KMS-11 (cell line): ENCODE data around the gene OTUD7B.
A peak's percentile ranks its signal among the peaks of the same experiment; 100 is the strongest.

Experiments
- H2AFZ ChIP-seq: fragments of 200-600 bp; sonication (generic); 2 replicates; pipeline ENCODE4 v1.6.1; 2016; ENCODE audit warnings: antibody characterized with exemption, mixed run types, low read depth
- H3K27ac ChIP-seq: fragments of 200-600 bp; sonication (generic); 2 replicates; pipeline ENCODE4 v1.6.1; 2016; ENCODE audit warnings: mild to moderate bottlenecking, mixed run types
- H3K27me3 ChIP-seq: fragments of 200-600 bp; sonication (generic); 2 replicates; pipeline ENCODE4 v1.6.1; 2017; ENCODE audit warnings: mild to moderate bottlenecking, low read depth, mixed run types, moderate library complexity; ENCODE audit not compliant: insufficient read depth
- H3K36me3 ChIP-seq: fragments of 200-600 bp; sonication (generic); 2 replicates; pipeline ENCODE4 v1.6.1; 2017; ENCODE audit warnings: mild to moderate bottlenecking, mixed run types; ENCODE audit not compliant: insufficient read depth
- H3K4me1 ChIP-seq: fragments of 200-600 bp; sonication (generic); 2 replicates; pipeline ENCODE4 v1.6.1; 2016; ENCODE audit warnings: mild to moderate bottlenecking, low read depth, mixed run types; ENCODE audit not compliant: poor library complexity, severe bottlenecking
- H3K4me2 ChIP-seq: fragments of 200-600 bp; sonication (generic); 2 replicates; pipeline ENCODE4 v1.7.0; 2016; ENCODE audit warnings: mild to moderate bottlenecking, mixed run types
- H3K4me3 ChIP-seq: fragments of 200-600 bp; sonication (generic); IDR thresholded peaks from 2 replicates; pipeline ENCODE4 v1.6.1; 2017; ENCODE audit warnings: low read depth, low read length, mixed read lengths; ENCODE audit not compliant: insufficient read depth
- H3K79me2 ChIP-seq: fragments of 200-600 bp; sonication (generic); 2 replicates; pipeline ENCODE4 v1.6.1; 2016; ENCODE audit warnings: low read depth, mixed run types; ENCODE audit not compliant: insufficient read depth
- H3K9ac ChIP-seq: fragments of 200-600 bp; sonication (generic); 2 replicates; pipeline ENCODE4 v1.6.1; 2016; ENCODE audit warnings: mild to moderate bottlenecking, mixed run types
- H4K20me1 ChIP-seq: fragments of 200-600 bp; sonication (generic); 2 replicates; pipeline ENCODE4 v1.6.1; 2016; ENCODE audit warnings: mild to moderate bottlenecking, mixed run types; ENCODE audit not compliant: insufficient read depth
- CTCF ChIP-seq: fragments of 200-600 bp; sonication (generic); conservative IDR thresholded peaks from 2 replicates; pipeline ENCODE4 v1.6.1; 2017; ENCODE audit warnings: low read depth, mild to moderate bottlenecking, antibody characterized with exemption, low read length, moderate library complexity, mixed read lengths

OTUD7B gene

GRCh38 chr1:150003801-150004200 is 6.7 kb downstream of the OTUD7B start:
- no peak overlapping the region for H3K9ac ChIP-seq
- H3K27me3 ChIP-seq: no peaks in the 10 kb centered on the region
- peaks cover 24% of the 10 kb centered on the region for H3K79me2 ChIP-seq
- H3K4me3 ChIP-seq: no peak overlapping the region
- no peak overlapping the region for H2AFZ ChIP-seq
- no peak for TF ChIP-seq CTCF
- H3K4me1 ChIP-seq: peaks cover 19% of the 10 kb centered on the region
- H3K36me3 ChIP-seq: no peaks in the 10 kb centered on the region
- 0 out of 2 replicates have a peak, but pooled peaks cover 4% of the 10 kb centered on the region for H4K20me1 ChIP-seq
- no peak overlapping the region for H3K4me2 ChIP-seq
- H3K27ac ChIP-seq: no peak overlapping the region

DNA sequence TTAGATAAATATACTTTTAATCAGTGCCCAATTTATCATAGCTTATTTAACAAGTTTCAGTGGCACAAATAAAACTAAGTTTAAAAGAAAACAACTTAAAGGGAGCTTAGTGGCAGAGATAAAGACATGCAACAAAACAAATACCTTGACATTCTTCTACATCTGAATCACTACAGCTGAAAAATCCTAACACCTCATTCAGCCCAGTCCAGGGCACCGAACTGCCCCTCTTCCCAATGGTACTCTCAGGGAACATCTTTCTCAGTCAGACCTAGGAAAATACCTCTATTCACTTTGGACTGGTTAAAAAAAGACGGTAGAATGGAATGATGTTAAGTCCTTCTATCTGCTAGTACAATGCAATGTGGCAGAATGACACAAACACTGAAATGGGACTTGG is 8.3 kb downstream of the OTUD7B start:
- Histone ChIP-seq H3K9ac (no peak overlapping the region), H3K36me3 (no peaks in the 10 kb centered on the region), H3K4me1 (peaks cover 27% of the 10 kb centered on the region), H3K27ac (no peak overlapping the region), H3K79me2 (peaks cover 8% of the 10 kb centered on the region; the same call in 1 of the 2 replicates), H4K20me1 (no peaks in the 10 kb centered on the region), H3K4me3 (no peak overlapping the region), H3K27me3 (no peaks in the 10 kb centered on the region), H2AFZ (no peak overlapping the region), H3K4me2 (no peak overlapping the region)
- no peak for TF ChIP-seq CTCF

GRCh38 chr1:150001415-150001814 is 9.1 kb downstream of the OTUD7B start:
- no peaks in the 10 kb centered on the region for H4K20me1 ChIP-seq
- H3K4me2 ChIP-seq: no peak overlapping the region
- no peak for TF ChIP-seq CTCF
- H3K27ac ChIP-seq: no peak overlapping the region
- H3K4me3 ChIP-seq: no peak overlapping the region
- no peaks in the 10 kb centered on the region for H3K27me3 ChIP-seq
- no peak overlapping the region for H2AFZ ChIP-seq
- no peak overlapping the region for H3K9ac ChIP-seq
- no peaks in the 10 kb centered on the region for H3K36me3 ChIP-seq
- H3K4me1 ChIP-seq: peaks cover 35% of the 10 kb centered on the region
- H3K79me2 ChIP-seq: no peaks in the 10 kb centered on the region

DNA sequence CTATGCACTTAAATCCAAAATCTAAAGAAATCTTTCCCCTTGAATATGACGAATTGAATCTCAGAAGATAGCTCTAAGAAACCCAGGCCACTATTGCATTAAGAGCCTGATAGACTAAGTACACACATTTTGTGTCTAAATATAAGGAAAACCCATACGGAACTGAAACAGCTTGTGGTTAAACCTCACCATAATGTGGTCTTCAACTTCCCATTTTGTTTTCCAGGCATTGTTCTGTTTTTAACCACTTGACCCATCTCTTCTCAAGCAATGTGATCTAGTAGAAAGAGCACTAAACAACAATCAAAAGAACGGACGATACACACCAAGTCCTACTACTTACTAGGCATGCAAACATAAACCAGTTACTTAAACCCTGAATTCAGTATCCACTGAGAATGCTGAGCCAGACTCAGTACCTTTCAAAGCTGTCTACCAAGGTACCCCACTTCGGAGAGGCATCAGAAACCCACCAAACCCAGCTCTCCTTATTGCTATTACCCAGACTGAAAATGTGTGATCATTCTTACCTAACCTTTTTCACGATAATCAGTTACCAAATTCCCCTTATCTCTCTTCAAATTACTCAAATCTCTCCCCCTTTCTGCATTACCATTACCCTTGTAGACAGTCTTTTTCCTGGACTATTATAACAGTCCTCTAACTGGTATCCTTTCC is 12.8 kb downstream of the OTUD7B start:
- H3K79me2 ChIP-seq: peaks cover 14% of the 10 kb centered on the region; the same call in 1 of the 2 replicates
- H3K36me3 ChIP-seq: no peaks in the 10 kb centered on the region
- no peak overlapping the region for H3K27ac ChIP-seq
- TF ChIP-seq CTCF: no peak
- H3K4me1 ChIP-seq: peaks cover 48% of the 10 kb centered on the region
- H2AFZ ChIP-seq: no peak overlapping the region
- peak overlapping the region; percentile 55 for H3K4me2 ChIP-seq
- H3K27me3 ChIP-seq: no peaks in the 10 kb centered on the region
- H3K4me3 ChIP-seq: no peak overlapping the region
- no peaks in the 10 kb centered on the region for H4K20me1 ChIP-seq
- H3K9ac ChIP-seq: no peak overlapping the region
